K562 (cell line): ENCODE results near the gene TEPSIN.

Experiments
- POLR2A ChIP-seq: fragments of 450-650 bp; conservative IDR thresholded peaks from 2 replicates; pipeline ENCODE4 v1.6.1; 2016
- POLR2AphosphoS5 ChIP-seq: IDR thresholded peaks from 2 replicates; pipeline ENCODE4 v1.6.1; 2011; ENCODE audit warnings: mild to moderate bottlenecking, low read depth, low read length, moderate library complexity; ENCODE audit not compliant: control insufficient read depth, insufficient read depth
- PURB ChIP-seq: sonication (generic); formaldehyde crosslinking; IDR thresholded peaks from 2 replicates; pipeline ENCODE4 v1.9.0; 2021; ENCODE audit warnings: low read depth, mild to moderate bottlenecking, missing genetic modification reagents
- TAF1 ChIP-seq: IDR thresholded peaks from 2 replicates; pipeline ENCODE4 v1.6.1; 2011; ENCODE audit warnings: mild to moderate bottlenecking, low read length, moderate library complexity; ENCODE audit not compliant: insufficient read depth, control insufficient read depth, severe bottlenecking; ENCODE audit errors: extremely low read depth
- YY1 ChIP-seq, 3 experiments: IDR thresholded peaks; 2 replicates each; pipeline ENCODE4 v1.6.1; 2011; ENCODE audit warnings: low read length in 2 of 3, mild to moderate bottlenecking in 2 of 3, moderate library complexity in 2 of 3, borderline replicate concordance in 1 of 3, control low read depth in 1 of 3, low read depth in 1 of 3; ENCODE audit not compliant: insufficient read depth in 3 of 3, insufficient replicate concordance in 2 of 3, control insufficient read depth in 1 of 3, insufficient read length in 1 of 3; ENCODE audit errors: extremely low read depth in 1 of 3
- ZNF232 ChIP-seq: sonication (generic); formaldehyde crosslinking; IDR thresholded peaks from 2 replicates; pipeline ENCODE4 v1.8.0; 2022; ENCODE audit warnings: mild to moderate bottlenecking, missing genetic modification reagents
- TF ChIP-seq, protein P1 (sequence below), 3 experiments: IDR thresholded peaks in 2 of 3; conservative IDR thresholded peaks in 1 of 3; 2 replicates each; pipeline ENCODE4 v1.5.1; 2011 to 2012; ENCODE audit warnings: low read length in 3 of 3, mild to moderate bottlenecking in 3 of 3, control low read depth in 2 of 3, improper control_type of control experiment in 1 of 3, inconsistent platforms in 1 of 3, low read depth in 1 of 3, mixed read lengths in 1 of 3, moderate library complexity in 1 of 3; ENCODE audit not compliant: insufficient read depth in 2 of 3
- TF ChIP-seq, protein P2 (sequence below): fragments of 250-450 bp; sonication (Bioruptor Pico); IDR thresholded peaks from 2 replicates; pipeline ENCODE4 v1.8.0; 2021; ENCODE audit warnings: moderate library complexity, mild to moderate bottlenecking, inconsistent platforms

DNA sequence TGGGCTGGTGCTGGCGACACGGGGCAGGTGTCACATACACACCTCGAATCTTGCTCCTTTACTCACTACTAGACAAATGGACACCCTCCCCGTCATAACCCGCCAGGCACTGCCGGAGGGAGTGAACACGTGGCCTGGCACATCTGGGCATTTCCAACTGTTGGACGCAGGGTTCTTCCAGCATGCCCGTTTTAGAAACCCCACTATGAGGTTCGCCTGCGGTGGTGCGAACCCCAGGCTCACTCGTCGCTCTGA is 9.3 kb downstream of the TEPSIN start:
- TF ChIP-seq POLR2A (no peak), POLR2AphosphoS5 (no peak), ZNF232 (CRISPR knock-in tag) (no peak), PURB (CRISPR knock-in tag) (no peak), YY1 (IDR thresholded peaks at IDR 0.05; ENCODE audit: borderline replicate concordance in 1 of 3, control insufficient read depth in 1 of 3, extremely low read depth in 1 of 3, insufficient read depth in 3 of 3, insufficient read length in 1 of 3, insufficient replicate concordance in 2 of 3, low read depth in 1 of 3, low read length in 2 of 3) (no peak), TAF1 (no peak)
- TF ChIP-seq, protein P1, sequence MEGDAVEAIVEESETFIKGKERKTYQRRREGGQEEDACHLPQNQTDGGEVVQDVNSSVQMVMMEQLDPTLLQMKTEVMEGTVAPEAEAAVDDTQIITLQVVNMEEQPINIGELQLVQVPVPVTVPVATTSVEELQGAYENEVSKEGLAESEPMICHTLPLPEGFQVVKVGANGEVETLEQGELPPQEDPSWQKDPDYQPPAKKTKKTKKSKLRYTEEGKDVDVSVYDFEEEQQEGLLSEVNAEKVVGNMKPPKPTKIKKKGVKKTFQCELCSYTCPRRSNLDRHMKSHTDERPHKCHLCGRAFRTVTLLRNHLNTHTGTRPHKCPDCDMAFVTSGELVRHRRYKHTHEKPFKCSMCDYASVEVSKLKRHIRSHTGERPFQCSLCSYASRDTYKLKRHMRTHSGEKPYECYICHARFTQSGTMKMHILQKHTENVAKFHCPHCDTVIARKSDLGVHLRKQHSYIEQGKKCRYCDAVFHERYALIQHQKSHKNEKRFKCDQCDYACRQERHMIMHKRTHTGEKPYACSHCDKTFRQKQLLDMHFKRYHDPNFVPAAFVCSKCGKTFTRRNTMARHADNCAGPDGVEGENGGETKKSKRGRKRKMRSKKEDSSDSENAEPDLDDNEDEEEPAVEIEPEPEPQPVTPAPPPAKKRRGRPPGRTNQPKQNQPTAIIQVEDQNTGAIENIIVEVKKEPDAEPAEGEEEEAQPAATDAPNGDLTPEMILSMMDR (IDR thresholded peaks at IDR 0.05 in 2 of 3, conservative IDR thresholded peaks at IDR 0.05 in 1 of 3; ENCODE audit: insufficient read depth in 2 of 3, low read depth in 1 of 3, low read length in 3 of 3) = no peak
- TF ChIP-seq, protein P2, sequence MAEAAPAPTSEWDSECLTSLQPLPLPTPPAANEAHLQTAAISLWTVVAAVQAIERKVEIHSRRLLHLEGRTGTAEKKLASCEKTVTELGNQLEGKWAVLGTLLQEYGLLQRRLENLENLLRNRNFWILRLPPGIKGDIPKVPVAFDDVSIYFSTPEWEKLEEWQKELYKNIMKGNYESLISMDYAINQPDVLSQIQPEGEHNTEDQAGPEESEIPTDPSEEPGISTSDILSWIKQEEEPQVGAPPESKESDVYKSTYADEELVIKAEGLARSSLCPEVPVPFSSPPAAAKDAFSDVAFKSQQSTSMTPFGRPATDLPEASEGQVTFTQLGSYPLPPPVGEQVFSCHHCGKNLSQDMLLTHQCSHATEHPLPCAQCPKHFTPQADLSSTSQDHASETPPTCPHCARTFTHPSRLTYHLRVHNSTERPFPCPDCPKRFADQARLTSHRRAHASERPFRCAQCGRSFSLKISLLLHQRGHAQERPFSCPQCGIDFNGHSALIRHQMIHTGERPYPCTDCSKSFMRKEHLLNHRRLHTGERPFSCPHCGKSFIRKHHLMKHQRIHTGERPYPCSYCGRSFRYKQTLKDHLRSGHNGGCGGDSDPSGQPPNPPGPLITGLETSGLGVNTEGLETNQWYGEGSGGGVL = no peak
